ENCODE results near the gene MCCD1. TPM values are rescaled to one million over a fixed set of nuclear protein-coding genes. Genes with fewer than 3 reads are reported as not detected.

Gene MCCD1
- total RNA-seq, 1 donor from 2014 or later: not detected

DNA sequence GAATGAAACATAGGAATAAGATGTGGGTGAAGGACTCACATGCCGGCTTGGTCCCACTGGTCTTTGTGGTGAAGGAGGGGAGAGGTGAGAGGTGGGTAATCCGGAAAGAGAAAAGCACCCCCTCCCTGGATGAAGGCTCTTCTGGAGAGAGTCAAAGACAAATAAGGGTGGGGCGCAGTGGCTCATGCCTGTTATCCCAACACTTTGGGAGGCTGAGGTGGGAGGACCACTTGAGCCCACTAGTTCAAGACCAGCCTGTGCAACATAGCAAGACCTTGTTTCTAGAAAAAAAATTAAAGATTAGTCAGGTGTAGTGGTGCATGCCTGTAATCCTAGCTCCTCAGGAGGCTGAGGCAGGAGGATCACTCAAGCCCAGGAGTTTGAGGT lies 50.4 kb downstream of the MCCD1 start:
- no peak for DNase-seq
- POLR2A ChIA-PET: interaction anchor here (12.8 to 26.0 kb wide), 4 partner anchors 2 to 27 kb away, joined by 234 to 1155 read pairs (median 868); partner anchors contain the start of genes LST1, LTA, LTB and NCR3
- intact Hi-C loops (cut with micrococcal nuclease): no loop called here
- no peaks in the 10 kb centered on the region for H3K9me3 Mint-ChIP-seq
- peaks cover 57% of the 10 kb centered on the region for H3K36me3 Mint-ChIP-seq (ENCODE audit: low read depth)
- H3K27me3 Mint-ChIP-seq: no peaks in the 10 kb centered on the region
- CTCF ChIA-PET: interaction anchor here (2.2 to 25.7 kb wide), 3 partner anchors 11 to 26 kb away, joined by 12 to 611 read pairs (median 577); partner anchors contain the start of genes ATP6V1G2, DDX39B, NCR3 and NFKBIL1
- H3K27ac Mint-ChIP-seq: peak overlapping the region; percentile 94
- ATAC-seq (ENCODE audit: low read depth): no peak
- TF ChIP-seq, protein P1, sequence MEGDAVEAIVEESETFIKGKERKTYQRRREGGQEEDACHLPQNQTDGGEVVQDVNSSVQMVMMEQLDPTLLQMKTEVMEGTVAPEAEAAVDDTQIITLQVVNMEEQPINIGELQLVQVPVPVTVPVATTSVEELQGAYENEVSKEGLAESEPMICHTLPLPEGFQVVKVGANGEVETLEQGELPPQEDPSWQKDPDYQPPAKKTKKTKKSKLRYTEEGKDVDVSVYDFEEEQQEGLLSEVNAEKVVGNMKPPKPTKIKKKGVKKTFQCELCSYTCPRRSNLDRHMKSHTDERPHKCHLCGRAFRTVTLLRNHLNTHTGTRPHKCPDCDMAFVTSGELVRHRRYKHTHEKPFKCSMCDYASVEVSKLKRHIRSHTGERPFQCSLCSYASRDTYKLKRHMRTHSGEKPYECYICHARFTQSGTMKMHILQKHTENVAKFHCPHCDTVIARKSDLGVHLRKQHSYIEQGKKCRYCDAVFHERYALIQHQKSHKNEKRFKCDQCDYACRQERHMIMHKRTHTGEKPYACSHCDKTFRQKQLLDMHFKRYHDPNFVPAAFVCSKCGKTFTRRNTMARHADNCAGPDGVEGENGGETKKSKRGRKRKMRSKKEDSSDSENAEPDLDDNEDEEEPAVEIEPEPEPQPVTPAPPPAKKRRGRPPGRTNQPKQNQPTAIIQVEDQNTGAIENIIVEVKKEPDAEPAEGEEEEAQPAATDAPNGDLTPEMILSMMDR (IDR thresholded peaks at IDR 0.05): no peak
- H3K4me3 Mint-ChIP-seq: peak overlapping the region; percentile 78
- peaks cover 83% of the 10 kb centered on the region for H3K4me1 Mint-ChIP-seq

Other genes with a start within 250 kb of the MCCD1 start
- 3,667 and 3,668 TPM in 2 replicates for gene HLA-B, start 171.8 kb upstream of the MCCD1 start, total RNA-seq
- 8.9 and 9.0 TPM in 2 replicates for gene MICA, start 125.4 kb upstream of the MCCD1 start, total RNA-seq
- gene MICB, start 30.8 kb upstream of the MCCD1 start, total RNA-seq: 17.2 and 17.6 TPM in 2 replicates
- 431 and 484 TPM in 2 replicates for gene DDX39B, start 13.0 kb downstream of the MCCD1 start, total RNA-seq
- 1.9 and 3.2 TPM in 2 replicates for gene ATP6V1G2, start 17.6 kb downstream of the MCCD1 start, total RNA-seq
- gene NFKBIL1, start 18.6 kb downstream of the MCCD1 start, total RNA-seq: 11.7 and 16.7 TPM in 2 replicates
- 60.4 and 66.0 TPM in 2 replicates for gene LTA, start 43.3 kb downstream of the MCCD1 start, total RNA-seq
- gene TNF, start 46.6 kb downstream of the MCCD1 start, total RNA-seq: 135 and 139 TPM in 2 replicates
- 155 and 177 TPM in 2 replicates for gene LTB, start 53.5 kb downstream of the MCCD1 start, total RNA-seq
- gene LST1, start 57.3 kb downstream of the MCCD1 start, total RNA-seq: 7.8 and 8.4 TPM in 2 replicates
- gene NCR3, start 64.0 kb downstream of the MCCD1 start, total RNA-seq: 10.0 and 11.2 TPM in 2 replicates
- gene AIF1, start 86.3 kb downstream of the MCCD1 start, total RNA-seq: 1.4 and 2.0 TPM in 2 replicates
- gene PRRC2A, start 91.8 kb downstream of the MCCD1 start, total RNA-seq: 246 and 283 TPM in 2 replicates
- 309 and 327 TPM in 2 replicates for gene BAG6, start 123.7 kb downstream of the MCCD1 start, total RNA-seq
- gene APOM, start 126.9 kb downstream of the MCCD1 start, total RNA-seq: 2.2 and 2.4 TPM in 2 replicates
- gene C6orf47, start 131.8 kb downstream of the MCCD1 start, total RNA-seq: 29.0 and 29.3 TPM in 2 replicates
- gene GPANK1, start 136.0 kb downstream of the MCCD1 start, total RNA-seq: 23.0 and 24.2 TPM in 2 replicates
- 190 and 191 TPM in 2 replicates for gene CSNK2B, start 137.1 kb downstream of the MCCD1 start, total RNA-seq
- 23.2 and 33.1 TPM in 2 replicates for gene LY6G5B, start 141.0 kb downstream of the MCCD1 start, total RNA-seq
- 0.29 and 0.73 TPM in 2 replicates for gene LY6G5C, start 152.1 kb downstream of the MCCD1 start, total RNA-seq
- gene ABHD16A, start 174.4 kb downstream of the MCCD1 start, total RNA-seq: 49.3 and 59.1 TPM in 2 replicates
- not detected in 2 replicates for gene LY6G6F, start 177.9 kb downstream of the MCCD1 start, total RNA-seq
- not detected in 2 replicates for gene LY6G6D, start 186.4 kb downstream of the MCCD1 start, total RNA-seq
- not detected in 2 replicates for gene LY6G6C, start 192.8 kb downstream of the MCCD1 start, total RNA-seq
- gene MPIG6B, start 194.4 kb downstream of the MCCD1 start, total RNA-seq: 0.12 TPM in 1 of 2 replicates, not detected in the other
- 30.7 and 32.5 TPM in 2 replicates for gene DDAH2, start 200.3 kb downstream of the MCCD1 start, total RNA-seq
- gene CLIC1, start 207.6 kb downstream of the MCCD1 start, total RNA-seq: 374 and 397 TPM in 2 replicates
- 35.4 and 47.3 TPM in 2 replicates for gene MSH5, start 211.0 kb downstream of the MCCD1 start, total RNA-seq
- gene SAPCD1, start 233.7 kb downstream of the MCCD1 start, total RNA-seq: 7.7 and 9.0 TPM in 2 replicates
- gene VWA7, start 248.4 kb downstream of the MCCD1 start, total RNA-seq: 1.6 and 2.9 TPM in 2 replicates

All from activated B cell treated with CpG ODN at 0.5 μM for 24 hours (primary cell).